A673 (cell line): ENCODE data around the gene R3HDM4.

Source experiments
- CTCF ChIP-seq: fragments of 300-800, 200-600 bp; sonication (generic); conservative IDR thresholded peaks from 2 replicates; pipeline ENCODE4 v1.5.1; 2017; ENCODE audit warnings: low read depth, mild to moderate bottlenecking, antibody characterized with exemption, low read length, moderate library complexity, mixed read lengths
- EZH2 ChIP-seq: fragments of 200-600 bp; sonication (generic); IDR thresholded peaks from 2 replicates; pipeline ENCODE4 v1.6.1; 2017; ENCODE audit warnings: borderline replicate concordance, low read depth, mild to moderate bottlenecking, mixed read lengths, antibody characterized with exemption, low read length; ENCODE audit not compliant: poor library complexity, severe bottlenecking

DNA sequence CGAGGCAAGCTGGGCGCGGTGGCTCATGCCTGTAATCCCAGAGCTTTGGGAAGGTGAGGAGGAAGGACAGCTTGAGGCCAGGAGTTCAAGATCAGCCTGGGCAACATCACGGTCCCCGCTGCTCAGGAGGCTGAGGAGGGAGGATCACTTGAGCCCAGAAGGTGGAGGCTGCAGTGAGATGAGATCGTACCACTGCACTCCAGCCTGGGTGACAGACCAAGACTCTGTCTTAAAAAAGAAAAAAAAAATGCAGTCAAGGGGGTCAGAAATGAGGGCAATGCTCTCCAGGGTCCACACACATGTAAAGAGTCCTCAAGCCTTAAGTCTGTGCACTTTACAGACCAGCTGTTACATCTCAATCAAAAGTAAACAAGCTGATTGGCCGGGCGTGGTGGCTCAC lies 8.5 kb downstream of the R3HDM4 start:
- TF ChIP-seq CTCF (no peak), EZH2 (no peak)
